GM19238 (cell line): ENCODE data around the gene ZNF85.
A peak's percentile ranks its signal among the peaks of the same experiment; 100 is the strongest.
"Not testable (repeated sequence)": the region's sequence is repeated elsewhere in the genome, so short reads cannot be mapped to it uniquely, and the experiment has no call there.

Experiments used
- DNase-seq: peaks from one replicate; pipeline ENCODE4 v3.0.0; 2011; ENCODE audit warnings: low spot score; ENCODE audit not compliant: insufficient read length

ZNF85 gene

DNA sequence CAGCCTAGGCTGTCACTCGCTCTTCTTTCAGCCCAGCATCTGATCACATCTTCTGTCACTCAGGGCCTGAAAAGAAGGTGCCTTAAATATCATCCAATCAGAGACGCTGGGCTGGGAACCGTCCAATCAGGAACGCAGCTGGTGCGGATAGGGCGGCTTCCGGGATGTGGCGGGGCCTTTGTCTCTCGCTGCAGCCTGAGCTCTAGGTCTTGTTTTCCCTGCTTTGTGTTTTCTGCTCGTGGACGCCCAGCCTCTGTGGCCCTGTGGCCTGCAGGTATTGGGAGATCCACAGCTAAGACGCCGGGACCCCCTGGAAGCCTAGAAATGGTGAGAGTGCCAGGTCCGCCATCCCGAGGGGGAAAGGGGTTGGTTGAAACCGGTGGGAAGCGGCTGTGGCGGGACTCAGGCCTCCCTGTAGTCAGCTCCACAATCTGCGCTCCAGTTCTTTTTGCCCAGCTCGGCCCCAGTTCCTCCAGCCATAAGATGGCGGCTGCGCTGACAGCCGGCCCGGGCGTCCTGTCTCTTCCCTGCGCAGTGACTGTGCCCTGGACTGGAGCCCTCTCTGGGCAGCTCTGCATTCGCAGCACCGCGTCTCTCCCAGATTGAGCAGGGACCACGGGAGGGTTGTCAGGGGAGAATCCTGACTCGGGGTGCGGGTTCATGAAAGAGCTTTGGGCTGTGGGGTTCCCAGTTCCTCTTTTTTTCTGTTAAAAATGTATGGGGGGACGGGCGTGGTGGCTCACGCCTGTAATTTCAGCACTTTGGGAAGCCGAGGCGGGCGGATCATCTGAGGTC is at the start of gene ZNF85:
Gene ZNF85, plus strand, starts transcription at position 175 of the 795 bp plus-strand sequence. Its CDS starts 150 bp downstream, at position 325.
- peak; percentile 64 for DNase-seq

DNA sequence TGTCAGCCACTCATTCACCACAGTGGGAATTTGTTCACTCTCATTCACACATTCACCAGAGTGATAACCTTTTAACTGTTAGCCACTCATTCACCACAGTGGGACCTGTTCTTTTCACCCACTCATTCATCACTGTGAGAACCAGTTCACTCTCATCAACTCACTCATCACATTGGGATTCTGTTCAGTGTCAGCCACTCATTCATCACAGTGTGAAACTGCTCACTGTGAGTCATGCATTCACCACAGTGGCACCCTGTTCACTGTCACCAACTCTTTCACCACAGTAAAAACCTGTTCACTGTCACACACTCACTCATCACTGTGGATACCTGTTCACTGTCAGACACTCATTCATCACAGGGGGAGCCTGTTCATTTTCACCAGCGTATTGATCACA is 43.5 kb upstream of the ZNF85 start:
- no peak for DNase-seq

DNA sequence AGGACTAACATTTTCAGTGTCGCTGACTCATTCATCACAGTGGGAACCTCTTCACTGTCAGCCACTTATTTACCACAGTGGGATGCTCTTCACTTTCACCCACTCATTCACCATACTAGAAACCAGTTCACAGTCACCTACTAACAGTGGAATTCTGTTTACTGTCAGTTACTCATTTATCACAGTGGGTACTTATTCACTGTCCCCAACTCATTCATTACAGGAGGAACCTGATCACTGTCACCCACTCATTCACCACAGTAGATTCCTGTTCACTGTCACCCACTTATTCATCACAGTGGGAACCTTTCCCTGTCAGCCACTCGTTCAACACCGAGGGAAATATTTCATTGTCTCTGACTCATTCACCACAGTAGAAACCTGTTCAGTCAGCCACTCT is 10.1 kb upstream of the ZNF85 start:
- DNase-seq: no peak

DNA sequence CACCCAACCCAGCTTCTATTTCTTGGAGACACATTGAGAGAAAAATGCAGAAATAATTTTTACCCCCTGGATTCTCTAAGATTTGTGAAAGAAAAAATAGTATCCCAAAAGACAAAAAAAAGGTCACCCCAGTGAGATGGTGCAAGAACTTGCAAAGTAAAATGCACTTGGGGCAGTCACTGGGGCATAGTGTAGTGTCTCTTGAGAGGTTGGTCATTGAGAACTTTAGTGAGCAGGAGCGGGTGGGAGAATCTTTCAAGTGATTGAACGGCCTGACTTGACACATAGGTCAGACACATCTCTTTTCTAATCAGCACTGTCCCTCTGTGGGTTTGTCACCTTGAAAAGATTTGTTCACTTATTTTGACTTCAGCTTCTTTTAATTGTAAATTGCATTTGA is 2.4 kb downstream of the ZNF85 start:
- no peak for DNase-seq

DNA sequence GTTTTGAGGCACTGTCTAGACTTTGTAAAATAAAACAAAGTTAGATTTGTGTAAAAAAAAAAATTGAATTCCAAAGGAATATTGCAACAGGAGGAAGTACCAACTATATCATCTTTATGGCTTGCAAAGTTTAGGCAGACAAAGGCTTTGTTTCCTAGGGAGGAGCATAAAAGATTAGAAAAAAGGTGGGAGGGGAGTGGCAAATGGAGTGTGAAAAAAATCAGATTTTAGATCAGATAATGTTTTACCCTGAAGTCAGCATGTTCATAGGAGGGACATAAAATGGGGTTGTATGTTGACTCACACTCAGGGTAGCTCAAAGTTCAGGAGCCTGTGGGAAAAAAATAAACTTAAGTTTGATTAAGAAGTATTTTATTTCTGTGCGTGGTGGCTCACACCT is 3.7 kb downstream of the ZNF85 start:
- DNase-seq: no peak

DNA sequence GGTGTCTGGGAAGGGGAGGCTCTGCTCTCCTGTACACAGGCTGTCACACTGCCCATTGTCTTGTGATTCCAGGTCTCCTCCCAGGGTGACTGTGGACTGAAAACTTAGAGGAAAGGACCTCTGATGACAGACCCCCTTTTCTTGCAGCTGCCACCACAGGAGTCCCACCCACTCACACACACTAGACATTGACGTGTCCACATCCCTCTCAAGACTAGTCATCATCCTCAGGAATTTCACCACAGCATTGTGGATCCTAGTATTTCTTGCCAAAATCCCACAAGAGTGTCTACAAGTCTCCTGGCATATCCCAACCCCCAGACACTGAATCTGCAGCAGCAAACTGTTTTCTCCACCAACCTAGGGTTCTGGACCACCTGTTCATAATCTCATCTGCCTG is 5.3 kb downstream of the ZNF85 start:
- DNase-seq: no peak

DNA sequence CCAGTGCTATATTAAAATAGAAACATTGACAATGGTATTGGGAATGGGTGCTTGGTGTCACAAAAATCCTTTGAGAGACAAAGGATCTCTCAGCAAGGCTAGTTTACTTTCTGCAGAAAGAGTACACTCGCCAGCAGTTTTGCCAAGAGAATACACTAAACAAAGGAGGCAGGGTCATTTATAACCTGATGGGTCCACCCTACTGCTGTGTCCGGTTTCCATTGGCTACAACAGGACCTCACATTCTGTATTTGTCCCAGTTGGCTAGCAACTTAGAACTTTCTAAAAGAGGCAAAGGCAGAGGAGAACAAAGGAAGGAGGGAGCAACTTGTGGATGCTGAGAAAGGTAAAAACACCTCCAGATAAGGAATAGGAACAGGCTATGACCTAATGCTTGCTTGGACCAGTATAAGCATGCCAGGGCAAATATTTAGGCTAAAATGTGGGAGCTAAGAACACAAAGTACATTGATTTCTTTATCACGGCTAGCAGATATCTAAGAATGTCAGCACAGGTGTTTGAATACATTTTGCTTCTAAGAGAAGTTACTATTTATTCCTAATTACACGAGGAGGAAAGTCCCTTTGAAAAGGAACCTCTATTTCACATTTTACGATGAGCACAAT is 13.4 kb downstream of the ZNF85 start:
- DNase-seq: not testable (repeated sequence)

DNA sequence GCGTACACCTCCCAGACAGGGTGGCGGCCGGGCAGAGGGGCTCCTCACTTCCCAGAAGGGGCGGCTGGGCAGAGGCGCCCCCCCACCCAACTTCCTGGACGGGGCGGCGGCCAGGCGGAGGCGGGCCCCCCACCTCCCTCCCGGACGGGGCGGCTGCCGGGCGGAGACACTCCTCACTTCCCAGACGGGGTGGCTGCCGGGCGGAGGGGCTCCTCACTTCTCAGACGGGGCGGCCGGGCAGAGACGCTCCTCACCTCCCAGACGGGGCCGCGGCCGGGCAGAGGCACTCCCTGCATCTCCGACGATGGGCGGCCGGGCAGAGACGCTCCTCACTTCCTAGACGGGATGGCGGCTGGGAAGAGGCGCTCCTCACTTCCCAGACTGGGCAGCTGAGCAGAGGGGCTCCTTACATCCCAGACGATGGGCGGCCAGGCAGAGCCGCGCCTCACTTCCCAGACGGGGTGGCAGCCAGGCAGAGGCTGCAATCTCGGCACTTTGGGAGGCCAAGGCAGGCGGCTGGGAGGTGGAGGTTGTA is 29.6 kb downstream of the ZNF85 start:
- not testable (repeated sequence) for DNase-seq

DNA sequence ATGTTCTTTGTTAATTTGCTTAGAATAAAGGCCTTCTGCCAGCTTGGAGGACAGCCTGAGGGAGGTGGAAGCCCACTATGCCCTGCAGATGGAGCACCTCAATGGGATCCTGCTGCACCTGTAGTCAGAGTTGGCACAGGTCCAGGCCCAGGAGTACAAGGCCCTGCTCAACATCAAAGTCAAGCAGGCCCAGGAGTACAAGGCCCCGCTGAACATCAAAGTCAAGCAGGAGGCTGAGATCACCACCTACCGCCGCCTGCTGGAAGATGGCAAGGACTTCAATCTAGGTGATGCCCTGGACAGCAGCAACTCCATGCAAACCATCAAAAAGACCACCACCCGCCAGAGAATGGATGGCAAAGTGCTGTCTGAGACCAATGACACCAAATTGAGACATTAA is 41.7 kb downstream of the ZNF85 start:
- no peak for DNase-seq

DNA sequence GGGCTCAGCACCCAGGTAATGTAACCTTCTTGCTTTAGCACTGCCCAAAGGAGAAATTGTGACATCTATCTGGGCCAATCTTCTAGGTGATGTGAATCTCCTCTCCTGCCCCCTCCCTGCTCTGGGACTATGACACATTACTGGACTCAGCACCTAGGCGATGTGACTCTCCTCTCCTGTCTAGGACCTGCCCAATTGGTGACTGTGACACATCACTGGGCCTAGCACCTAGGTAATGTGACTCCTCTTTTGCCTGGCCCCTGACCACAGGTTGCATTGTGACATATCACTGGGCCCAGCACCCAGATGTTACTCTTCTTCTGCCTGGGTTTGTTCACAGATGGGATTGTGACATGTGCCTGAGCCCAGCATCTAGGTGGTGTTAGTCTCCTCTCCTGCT is 45.0 kb downstream of the ZNF85 start:
- DNase-seq: no peak

DNA sequence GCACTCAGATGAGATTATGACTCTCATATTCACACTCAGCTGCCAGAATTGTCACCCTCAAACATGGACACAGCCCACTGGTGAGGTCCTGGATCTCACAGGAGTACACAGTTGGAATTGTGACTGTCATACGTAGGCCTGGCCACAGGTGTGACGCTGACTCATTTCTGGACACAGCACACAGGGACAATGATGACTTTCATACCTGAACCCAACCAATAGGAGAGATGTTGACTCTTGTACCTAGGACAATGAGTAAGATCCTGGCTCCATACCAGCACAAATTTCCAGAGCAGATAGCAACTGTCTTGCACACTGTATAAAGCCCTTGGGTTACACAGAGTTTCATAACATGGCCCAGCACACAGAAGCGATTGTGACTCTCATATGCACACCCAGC is 46.4 kb downstream of the ZNF85 start:
- DNase-seq: no peak

DNA sequence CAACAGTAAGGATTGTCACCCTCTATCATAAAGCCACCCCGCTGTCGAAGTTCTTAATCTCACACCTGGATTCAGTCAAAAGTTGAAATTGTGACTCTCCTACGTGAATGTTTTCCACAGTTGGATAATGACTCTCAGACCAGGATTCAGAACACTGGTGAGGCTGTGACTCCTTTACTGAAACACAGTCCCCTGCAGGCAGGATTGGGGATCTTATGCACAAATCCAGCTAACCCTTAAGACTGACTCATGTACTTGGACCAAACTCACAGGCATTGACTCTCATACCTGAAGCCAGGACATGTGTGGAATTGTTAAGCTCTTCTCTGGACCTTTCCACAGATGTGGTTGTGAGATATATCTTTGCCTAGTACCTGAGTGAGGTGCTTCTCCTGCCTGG is 46.8 kb downstream of the ZNF85 start:
- no peak for DNase-seq

DNA sequence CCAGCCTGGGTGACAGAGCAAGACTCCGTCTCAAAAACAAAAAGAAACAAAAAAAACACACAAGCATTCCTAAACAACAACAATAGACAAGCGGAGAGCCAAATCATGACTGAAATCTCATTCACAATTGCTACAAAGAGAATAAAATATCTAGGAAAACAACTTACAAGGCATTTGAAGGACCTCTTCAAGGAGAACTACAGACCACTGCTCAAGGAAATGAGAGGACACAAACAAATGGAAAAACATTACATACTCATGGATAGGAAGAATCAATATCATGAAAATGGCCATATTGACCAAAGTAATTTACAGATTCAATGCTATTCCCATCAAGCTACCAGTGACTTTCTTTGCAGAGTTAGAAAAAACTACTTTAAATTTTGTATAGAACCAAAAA is 69.7 kb downstream of the ZNF85 start:
- DNase-seq: not testable (repeated sequence)

DNA sequence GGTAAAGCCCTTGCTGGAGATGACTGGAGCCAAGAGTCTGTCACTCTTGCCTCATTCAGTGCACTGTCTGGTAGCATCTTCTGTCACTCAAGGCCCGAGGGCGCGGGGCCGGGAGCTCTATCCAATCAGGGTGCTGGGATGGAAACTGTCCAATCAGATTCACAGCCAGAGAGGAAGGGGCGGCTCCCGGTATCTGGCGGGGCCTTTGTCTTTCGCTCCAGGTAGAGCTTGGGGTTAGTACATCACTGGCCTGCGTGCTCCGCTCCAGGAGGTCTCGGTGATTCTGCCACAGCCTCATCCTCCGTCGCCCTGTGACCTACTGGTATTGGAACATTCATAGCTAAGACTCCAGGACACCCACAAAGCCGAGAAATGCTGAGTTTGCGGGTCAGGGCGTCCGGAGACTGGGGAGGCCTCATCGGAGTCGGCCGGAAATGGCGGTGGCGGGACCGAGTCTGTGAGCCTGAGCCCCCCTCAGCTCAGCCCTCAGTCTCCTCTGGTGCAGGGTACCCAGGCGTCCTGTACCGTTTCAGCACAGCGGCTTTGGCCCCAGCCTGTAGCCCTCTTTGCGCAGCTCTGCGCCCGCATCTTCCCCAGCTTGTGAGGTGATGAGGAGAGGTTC is 76.8 kb downstream of the ZNF85 start:
- peak; percentile 61 for DNase-seq
